PC-3 (cell line): ENCODE results near the gene COL16A1.

Experiments
- EZH2 ChIP-seq: fragments of 300-600 bp; sonication (generic); IDR thresholded peaks from one replicate; pipeline ENCODE4 v1.6.1; 2017; ENCODE audit warnings: antibody characterized with exemption, mild to moderate bottlenecking, low read length; ENCODE audit not compliant: unreplicated experiment
- TF ChIP-seq, protein P1 (sequence below): fragments of 300-600 bp; sonication (generic); conservative IDR thresholded peaks from 2 replicates; pipeline ENCODE4 v1.5.1; 2017; ENCODE audit warnings: antibody characterized with exemption, low read depth, mild to moderate bottlenecking, low read length

DNA sequence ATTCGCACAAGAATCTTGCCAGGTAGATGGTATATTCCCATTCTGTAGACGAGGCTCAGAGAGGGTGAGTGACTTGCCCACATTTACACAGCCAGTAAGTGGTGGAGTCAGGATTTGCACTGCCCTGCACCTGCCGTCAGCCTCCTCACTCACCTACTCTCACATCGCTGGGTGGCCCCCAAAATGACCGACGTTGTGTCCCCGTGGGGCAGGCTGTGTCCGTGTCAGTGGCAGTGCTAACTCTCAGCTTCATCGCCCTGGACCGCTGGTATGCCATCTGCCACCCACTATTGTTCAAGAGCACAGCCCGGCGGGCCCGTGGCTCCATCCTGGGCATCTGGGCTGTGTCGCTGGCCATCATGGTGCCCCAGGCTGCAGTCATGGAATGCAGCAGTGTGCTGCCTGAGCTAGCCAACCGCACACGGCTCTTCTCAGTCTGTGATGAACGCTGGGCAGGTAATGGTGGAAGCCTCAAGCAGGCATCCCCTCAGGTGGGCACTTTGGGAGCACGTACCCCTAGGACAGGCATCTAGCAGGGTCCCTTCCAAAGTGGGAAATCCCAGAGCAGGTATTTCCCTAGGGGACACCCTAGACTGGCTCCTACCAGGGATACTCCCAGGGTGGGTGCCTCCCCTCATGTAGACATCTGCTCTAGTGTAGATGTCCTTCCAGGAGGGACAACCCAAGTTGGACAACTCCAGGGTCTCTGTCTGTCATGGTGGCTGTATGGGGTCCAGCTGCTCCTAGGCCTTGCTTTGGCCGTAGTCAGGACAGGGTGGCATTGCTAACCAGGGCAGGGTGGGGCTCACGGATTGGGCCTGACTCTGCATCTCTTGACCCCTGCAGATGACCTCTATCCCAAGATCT lies 83.0 kb downstream of the COL16A1 start:
- TF ChIP-seq, protein P1, sequence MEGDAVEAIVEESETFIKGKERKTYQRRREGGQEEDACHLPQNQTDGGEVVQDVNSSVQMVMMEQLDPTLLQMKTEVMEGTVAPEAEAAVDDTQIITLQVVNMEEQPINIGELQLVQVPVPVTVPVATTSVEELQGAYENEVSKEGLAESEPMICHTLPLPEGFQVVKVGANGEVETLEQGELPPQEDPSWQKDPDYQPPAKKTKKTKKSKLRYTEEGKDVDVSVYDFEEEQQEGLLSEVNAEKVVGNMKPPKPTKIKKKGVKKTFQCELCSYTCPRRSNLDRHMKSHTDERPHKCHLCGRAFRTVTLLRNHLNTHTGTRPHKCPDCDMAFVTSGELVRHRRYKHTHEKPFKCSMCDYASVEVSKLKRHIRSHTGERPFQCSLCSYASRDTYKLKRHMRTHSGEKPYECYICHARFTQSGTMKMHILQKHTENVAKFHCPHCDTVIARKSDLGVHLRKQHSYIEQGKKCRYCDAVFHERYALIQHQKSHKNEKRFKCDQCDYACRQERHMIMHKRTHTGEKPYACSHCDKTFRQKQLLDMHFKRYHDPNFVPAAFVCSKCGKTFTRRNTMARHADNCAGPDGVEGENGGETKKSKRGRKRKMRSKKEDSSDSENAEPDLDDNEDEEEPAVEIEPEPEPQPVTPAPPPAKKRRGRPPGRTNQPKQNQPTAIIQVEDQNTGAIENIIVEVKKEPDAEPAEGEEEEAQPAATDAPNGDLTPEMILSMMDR = no peak
- TF ChIP-seq EZH2 = no peak
